Measurements from ENCODE around the gene UCHL3.
"Not testable (repeated sequence)": the region's sequence is repeated elsewhere in the genome, so short reads cannot be mapped to it uniquely, and the experiment has no call there.

The UCHL3 gene

DNA sequence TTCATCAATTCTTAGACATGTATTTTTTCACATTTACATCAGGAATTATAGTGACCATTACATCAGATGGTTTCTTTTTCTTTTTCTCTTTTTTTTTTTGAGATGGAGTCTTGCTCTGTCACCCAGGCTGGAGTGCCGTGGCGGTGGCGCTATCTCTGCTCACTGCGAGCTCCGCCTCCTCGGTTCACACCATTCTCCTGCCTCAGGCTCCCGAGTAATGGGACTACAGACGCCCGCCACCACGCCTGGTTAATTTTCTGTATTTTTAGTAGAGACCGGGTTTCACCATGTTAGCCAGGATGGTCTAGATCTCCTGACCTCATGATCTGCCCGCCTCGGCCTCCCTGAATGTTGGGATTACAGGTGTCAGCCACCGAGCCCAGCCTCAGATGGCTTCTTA lies 4.2 kb upstream of the UCHL3 start:
- not testable (repeated sequence) for DNase-seq (ENCODE audit: insufficient read length, low spot score); FAIRE-seq

DNA sequence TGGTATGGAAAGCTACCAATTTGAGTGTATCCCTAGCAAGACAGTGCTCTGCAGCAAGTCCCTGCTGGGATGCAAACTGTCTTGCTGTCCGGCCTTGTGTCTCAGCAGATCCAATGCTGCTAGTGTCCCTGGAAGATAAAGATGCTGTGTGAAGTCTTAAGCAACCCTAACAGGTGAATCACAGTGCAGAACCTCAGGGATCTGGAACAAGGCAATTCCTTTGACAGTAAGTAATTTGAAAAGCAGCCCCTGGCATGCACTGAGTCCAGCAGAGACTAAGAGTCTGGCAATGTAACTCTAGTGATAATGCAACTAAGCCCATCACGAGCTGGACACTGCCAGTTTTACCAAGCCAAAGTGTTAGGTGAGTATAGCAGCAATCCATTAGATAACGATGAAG lies 1.7 kb upstream of the UCHL3 start:
- FAIRE-seq (no peak), DNase-seq (ENCODE audit: insufficient read length, low spot score) (no peak)

DNA sequence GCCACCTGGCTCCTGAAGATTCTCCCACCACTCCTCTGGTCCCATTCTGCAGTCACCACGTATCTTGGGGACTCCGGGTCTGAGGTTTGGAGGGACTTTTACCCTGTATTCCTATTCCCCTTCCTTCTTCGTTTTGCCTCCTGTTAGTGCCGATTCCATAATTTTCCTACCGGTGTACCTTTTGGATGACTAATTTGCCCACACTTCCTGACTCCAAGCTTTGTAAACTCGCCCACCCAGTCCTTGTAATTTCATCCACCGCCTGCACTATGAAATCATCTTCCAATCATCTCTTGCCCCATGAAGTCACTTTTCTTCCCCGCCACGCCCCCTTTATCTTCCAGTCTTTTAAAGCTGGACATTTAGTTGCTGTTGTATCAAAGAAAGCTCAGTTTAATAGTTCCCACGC lies 572 bp downstream of the UCHL3 start:
- FAIRE-seq (peak; percentile 63), DNase-seq (ENCODE audit: insufficient read length, low spot score) (no peak)

DNA sequence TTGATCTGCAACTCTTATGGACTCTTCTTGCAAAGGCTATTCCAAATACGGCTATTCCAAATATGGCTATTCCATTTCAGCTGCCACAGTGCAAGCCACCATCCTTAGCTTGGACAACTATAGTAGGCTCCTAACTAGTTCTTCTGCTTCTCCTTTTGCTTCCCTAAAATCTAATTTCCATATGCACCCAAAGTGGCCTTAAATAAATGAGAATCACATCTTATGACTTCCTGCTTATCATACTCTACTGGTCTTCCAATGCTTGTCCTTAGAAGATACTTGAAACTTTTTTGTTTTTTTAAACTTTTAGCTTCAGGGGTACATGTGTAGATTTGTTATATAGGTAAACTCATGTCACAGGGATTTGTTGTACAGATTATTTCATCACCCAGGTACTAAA lies 4.9 kb downstream of the UCHL3 start:
- FAIRE-seq: no peak
- DNase-seq (ENCODE audit: insufficient read length, low spot score): no peak

DNA sequence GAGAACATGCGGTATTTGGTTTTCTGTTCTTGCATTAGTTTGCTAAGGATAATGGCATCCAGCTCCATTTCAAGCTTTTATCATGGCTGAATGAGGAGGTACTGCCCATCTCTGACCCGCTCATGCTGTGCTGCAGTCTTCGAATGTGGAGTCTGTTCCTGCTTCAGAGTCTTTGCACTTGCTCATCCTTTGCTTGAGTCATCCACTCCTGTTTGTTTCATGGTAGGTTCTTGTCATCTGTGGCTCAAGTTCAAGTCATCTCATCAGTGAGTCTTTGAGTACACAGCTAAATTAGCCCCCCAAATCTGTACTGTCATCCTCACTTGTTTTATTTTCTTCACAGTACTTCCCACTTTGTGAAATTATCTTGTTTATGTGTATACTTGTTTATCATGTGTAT lies 5.4 kb downstream of the UCHL3 start:
- no peak for DNase-seq (ENCODE audit: insufficient read length, low spot score)
- FAIRE-seq: no peak

DNA sequence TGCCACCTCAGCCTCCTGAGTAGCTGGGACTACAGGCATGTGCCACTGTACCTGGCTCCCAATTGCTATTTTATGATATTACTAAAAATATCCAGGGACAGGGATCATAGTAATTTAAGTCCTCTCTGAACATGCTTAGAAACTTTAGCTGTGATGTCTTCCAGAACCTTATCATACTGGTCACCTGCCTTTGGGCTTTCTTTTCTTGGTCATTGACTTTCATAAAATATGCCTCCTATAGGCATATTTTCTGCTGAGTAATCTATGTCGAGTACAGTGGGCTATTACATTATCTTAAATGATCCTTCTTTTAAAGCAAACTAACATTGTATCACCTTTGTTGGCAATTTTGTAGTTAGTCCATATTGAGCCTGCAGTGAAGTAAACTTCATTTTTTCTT lies 6.2 kb downstream of the UCHL3 start:
- no peak for DNase-seq (ENCODE audit: insufficient read length, low spot score)
- FAIRE-seq: no peak

DNA sequence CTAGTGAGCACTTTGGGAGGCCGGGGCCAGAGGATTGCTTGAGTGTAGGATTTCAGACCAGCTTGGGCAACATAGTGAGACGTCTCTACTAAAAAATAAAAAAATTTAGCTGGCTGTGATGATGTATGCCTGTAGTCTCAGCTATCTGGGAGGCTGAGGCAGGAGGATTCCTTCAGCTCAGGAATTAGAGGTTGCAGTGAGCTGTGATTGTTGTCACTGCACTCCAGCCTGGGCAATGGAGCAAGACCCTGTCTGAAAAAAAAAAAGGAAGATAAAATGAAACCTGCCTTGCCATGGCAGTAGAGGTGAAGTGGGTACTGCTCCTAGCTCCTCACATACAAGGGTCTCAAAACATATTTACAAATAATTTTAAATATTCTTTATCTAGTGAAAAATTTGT lies 7.4 kb downstream of the UCHL3 start:
- no peak for FAIRE-seq
- no peak for DNase-seq (ENCODE audit: insufficient read length, low spot score)

DNA sequence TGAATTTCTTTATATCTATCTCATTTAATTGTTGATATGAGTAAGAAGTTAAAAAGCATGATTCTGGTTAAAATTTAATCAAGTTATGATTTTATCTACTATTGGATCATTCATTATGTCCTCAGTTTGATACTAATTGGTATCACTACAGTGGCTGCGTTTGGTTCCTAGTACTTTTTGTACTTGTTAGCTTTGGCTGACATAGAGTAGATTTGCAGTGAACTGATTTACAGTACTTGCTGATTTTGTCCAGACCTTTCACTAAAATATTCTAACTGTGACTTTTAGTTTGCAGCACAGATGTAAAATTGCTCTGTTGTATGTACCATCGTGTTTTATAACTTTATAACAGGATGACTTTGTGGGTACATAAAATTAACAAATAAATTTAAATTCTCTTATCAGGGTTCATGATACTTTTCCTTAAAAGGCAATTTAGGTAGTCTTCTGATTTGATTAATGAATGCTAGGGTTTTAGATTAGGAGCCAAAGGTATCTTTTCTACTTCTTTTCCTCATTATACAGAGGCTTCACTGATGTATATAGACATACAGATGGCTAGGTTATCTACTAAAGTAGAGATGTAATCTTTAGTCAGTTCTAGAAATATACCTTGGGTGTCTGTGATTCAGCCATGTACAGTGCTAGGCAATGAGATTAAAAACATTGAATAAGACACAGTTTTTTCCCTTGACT lies 8.7 kb downstream of the UCHL3 start:
- DNase-seq (ENCODE audit: insufficient read length, low spot score): no peak
- FAIRE-seq: no peak

DNA sequence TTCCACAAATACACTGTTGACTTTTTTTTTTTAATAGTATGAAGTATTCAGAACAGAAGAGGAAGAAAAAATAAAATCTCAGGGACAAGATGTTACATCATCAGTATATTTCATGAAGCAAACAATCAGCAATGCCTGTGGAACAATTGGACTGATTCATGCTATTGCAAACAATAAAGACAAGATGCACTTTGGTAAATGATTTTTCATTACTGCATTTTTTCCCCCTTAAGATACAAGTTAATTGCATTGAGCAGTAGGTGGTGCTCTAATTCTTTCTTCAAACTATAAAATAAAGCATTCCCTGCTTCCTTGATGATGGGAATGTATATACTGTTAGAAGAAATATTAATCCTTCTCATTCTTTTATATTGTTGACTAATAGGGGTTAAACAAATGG lies 17.1 kb downstream of the UCHL3 start:
- FAIRE-seq (no peak), DNase-seq (ENCODE audit: insufficient read length, low spot score) (no peak)

DNA sequence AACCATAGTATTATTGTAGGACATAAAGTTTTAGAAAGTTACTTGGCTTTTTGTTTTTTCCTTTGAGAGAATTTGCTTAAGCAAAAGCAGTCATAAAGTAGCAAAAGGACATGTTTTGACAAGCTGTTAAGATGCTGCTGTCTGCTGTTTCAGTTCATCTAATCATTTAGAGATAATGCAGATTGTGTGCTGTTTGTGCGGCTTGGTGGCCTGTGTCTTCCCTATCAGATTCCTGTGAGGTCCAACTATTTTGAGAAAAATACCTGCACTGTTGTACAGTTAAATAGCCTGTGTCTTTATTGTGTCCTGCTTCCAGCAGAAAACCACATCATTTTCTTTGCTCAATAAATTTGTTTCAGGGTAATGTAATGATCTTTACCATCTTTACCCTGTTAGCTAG lies 20.0 kb downstream of the UCHL3 start:
- no peak for FAIRE-seq
- no peak for DNase-seq (ENCODE audit: insufficient read length, low spot score)

DNA sequence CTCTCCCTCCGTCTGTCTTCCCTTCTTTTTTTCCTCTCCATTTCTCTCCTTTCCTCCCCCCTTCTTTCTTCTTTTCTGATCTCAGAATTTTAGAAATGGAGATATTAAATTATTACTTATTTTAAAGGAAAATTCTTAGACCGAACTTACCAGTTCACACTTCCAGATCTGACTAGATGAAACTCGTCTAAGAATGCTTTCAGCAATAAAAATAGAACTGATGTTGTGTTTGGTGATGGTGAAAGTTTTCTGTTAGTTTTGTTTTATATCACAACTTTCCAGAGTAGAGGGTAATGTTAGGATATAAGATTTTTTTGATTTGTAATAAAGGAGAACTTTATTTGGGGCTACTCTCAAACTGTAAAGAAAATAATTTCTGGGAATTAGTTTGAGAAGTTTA lies 29.9 kb downstream of the UCHL3 start:
- FAIRE-seq (peak; percentile 26), DNase-seq (ENCODE audit: insufficient read length, low spot score) (no peak)

DNA sequence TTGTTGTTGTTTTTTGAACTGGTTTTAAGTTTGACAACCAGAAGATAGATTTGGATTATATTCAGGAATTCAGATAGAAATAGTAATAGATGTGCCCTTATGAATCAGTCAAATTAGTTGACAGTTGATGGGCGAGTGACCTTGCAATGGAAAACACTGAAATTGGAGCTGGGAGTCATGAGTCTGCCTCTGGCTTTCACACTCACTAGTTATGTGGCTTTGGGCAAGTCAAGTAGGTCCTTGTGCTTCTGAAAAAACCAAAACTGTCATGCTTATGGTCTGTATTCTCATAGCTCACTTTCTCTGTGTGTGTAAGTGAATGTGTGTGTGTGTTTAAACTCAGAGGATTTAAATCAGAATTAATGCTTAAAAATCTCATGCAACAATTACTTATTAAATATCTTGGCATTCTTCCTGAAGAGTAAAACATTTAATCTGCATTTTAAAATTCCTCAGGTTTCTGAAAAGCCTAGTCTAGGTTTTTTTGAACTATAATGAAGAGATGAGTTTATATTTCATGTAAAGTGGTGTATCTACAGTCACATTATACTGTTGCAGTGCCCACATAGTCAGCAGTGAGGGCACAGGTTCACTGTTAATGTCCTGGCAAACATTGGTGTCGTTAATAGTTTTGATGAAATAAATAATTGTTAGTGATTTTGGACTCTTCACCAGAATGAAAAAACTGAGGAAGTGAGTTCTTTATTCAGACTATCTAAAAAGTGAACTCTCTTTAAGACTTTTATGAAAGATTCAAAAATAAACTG lies 32.5 kb downstream of the UCHL3 start:
- DNase-seq (ENCODE audit: insufficient read length, low spot score) (no peak), FAIRE-seq (peak; percentile 60)

DNA sequence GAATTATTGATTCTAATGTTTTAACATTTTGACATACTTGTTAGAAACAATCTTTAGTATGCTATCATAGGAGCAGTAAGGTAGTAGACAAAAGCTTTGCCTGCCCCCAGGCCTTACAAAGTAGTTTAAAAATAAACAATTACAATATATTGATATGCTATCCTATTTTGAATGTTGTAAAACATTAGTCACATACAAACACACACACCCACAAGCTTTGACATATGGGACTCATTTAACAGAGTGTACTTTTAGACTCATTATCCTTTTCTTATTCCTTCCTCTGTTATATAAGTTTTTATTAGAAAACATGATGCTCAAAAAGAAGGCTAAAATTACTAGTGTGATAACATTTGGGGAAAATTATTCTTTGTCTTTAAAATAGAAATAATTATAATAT lies 33.5 kb downstream of the UCHL3 start:
- DNase-seq (ENCODE audit: insufficient read length, low spot score): no peak
- no peak for FAIRE-seq

DNA sequence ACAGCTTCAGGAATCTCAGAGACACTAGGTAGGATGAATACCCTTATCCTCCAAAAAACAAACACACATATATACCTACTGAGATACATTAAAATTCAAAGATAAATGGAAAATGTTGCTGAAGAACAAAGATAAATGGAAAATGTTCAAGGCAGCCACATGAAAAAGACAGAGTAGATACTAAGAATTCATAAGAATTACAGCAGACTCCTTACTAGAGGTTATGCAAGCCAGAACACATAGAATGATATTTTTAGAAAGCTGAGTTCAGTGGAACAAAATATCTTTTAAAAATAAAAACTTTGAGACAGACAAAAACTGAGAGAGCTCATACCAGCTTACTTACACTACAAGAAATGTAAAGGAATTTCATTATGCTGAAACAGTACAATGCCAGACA lies 35.6 kb downstream of the UCHL3 start:
- no peak for FAIRE-seq
- DNase-seq (ENCODE audit: insufficient read length, low spot score): no peak

DNA sequence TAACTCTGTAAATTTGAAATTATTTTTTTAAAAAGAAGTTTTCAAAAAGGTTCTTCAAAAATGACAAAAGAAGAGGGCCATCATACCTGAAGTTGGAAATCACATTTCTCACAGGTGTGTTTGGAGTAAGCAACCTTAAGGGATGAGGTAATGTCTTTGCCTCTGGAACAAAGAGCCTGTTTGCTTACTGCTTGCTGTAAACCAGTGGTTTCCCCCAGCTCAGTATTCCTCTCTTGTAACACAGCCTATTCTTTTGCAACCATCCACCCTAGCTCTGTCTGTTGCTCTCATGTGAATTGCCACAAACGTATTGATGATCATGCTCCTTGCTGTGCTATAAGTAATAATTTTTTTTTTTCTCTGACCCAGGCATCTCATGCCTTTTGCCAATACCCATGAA lies 38.1 kb downstream of the UCHL3 start:
- no peak for FAIRE-seq
- DNase-seq (ENCODE audit: insufficient read length, low spot score): no peak

DNA sequence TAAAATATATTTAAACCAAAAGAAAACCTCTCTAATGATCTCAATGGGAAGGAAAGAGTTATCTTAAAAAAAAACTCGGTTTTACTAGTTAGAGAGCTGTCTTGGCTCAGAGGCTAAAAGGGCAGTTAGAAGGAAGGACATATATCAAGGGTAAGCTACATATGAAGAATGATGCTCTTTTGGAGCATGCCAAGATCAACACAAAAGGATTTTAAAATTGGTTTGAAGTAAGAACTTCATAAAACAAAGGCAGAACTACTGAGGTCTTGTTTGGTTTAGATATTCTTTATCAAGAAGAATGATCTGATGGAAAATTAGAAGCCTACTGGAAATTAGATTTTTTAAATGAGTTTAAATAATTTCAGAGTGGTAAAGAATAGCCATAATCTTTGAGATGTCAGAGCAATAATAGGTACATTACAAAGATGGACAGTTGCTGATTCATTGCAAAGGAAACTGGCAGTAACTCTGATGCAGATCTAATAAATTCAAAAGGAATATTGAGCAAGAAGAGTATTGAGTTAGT lies 47.1 kb downstream of the UCHL3 start:
- FAIRE-seq (no peak), DNase-seq (ENCODE audit: insufficient read length, low spot score) (no peak)

DNA sequence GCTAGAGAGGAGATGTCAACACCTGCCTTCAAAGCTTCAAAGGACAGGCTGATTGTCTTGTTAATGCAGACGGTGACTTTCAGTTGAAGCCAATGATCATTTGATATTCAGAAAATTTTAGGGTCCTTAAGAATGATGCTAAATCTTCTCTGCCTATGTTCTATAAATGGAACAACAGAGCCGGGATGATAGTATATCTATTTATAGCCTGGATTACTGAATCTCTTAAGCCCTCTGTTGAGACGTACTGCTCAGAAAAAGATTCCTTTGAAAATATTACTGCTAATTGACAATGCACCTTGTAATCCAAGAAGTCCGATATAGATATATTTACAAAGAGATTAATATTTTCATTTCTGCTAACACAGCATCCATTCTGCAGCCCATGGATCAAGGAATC lies 50.8 kb downstream of the UCHL3 start:
- FAIRE-seq (no peak), DNase-seq (ENCODE audit: insufficient read length, low spot score) (no peak)

DNA sequence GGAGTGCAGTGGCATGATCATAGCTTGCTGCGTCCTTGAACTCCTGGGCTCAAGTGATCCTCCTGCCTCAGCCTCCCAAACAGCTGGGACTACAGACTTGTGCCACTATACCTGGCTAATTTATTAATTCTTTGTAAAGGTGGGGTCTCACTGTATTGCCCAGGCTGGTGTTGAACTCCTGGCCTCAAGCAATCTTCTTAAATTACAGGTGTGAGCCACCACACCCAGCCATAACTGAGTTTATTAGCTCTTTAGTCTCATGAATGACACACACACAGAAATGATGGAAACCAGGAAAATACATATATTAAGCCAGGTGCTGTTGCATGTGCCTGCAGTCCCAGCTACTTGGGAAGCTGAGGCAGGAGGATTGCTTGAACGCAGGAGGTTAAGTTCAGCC lies 53.4 kb downstream of the UCHL3 start:
- no peak for FAIRE-seq

DNA sequence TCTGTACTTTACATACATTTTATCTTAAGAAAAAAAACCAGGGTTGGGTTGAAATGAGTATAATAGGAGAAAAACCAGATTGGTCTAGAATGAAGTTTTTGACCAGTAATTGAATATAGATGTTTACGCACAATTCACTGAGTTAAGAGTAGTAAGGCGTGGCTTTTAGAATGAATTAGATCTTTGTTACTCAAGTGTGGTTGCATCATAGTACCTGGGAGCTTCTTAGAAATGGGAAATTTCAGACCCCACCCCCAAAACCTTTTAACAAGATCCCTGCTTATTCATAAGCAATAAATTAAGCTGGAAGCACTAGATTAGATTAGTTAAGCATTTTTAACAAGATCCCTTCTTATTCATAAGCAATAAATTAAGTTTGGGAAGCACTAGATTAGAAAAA lies 57.9 kb downstream of the UCHL3 start:
- no peak for DNase-seq (ENCODE audit: insufficient read length, low spot score)
- no peak for FAIRE-seq

More for the DNA sequence above, 53.4 kb downstream of the UCHL3 start:
- DNase-seq (ENCODE audit: insufficient read length, low spot score): no peak

DNA sequence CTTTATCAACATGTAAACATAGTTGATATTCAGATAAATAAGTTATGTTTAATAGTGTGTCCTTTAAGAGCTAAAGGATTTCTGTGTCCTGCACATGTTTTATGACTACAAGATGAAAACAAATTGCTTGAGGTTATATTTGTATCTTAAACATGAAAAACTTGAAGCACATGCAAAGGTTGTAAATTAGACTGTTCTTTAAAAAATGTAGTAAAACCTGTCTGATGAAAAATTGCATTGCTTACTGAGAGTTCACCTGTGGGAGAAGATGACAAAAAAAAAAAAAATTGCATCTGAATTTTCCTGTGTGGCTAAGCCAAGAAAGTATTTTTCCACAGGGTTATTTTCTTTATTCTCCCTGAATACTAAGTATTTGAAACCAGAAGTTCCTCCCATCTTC lies 60.9 kb downstream of the UCHL3 start:
- DNase-seq (ENCODE audit: insufficient read length, low spot score) (no peak), FAIRE-seq (no peak)

DNA sequence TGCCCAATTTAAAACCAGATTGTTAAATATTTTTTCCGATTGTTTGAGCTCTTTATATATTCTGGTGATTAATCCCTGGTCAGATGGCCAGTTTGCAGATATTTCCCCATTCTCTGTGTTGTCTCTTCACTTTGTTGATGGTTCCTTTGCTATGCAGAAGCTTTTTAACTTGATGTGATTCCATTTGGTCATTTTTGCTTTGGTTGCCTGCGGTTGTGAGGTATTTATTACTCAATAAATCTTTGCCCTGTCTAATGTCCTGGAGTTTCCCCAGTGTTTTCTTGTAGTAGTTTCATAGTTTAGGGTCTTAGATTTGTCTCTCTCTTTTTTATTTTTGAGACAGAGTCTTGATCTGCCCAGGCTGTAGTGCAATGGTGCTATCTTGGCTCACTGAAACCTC lies 62.8 kb downstream of the UCHL3 start:
- DNase-seq (ENCODE audit: insufficient read length, low spot score) (no peak), FAIRE-seq (no peak)

DNA sequence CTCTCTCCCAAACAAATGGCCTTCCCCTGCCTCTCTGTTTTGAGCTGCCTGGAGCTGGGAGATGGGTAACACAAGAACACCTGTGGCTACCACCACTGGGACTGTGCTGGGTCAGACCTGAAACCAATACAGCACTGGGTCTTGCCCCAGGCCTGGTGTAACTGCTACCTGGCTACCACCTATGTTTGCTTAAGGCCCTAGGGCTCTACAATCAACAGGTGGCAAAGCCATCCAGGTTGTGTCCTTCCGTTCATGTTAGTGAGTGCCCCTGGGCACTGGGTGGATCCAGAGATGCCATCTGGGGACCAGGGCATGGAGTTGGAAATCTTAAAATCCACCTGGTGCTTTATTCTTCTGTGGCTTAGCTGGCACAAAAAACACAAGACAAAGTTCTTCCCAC lies 67.6 kb downstream of the UCHL3 start:
- no peak for FAIRE-seq
- DNase-seq (ENCODE audit: insufficient read length, low spot score): no peak
